Skeletal muscle cell (primary cell): ENCODE measurements around the gene GNAI2.
"Not testable (repeated sequence)": the region's sequence is repeated elsewhere in the genome, so short reads cannot be mapped to it uniquely, and the experiment has no call there.

Source experiments
- DNase-seq: peaks from one replicate; pipeline ENCODE4 v3.0.0-alpha.2; 2010; ENCODE audit warnings: low read depth
- H3K4me3 ChIP-seq: 2 replicates; pipeline ENCODE4 v1.5.1; 2011; ENCODE audit warnings: low read depth, mild to moderate bottlenecking, control low read depth, low read length, moderate library complexity

Gene GNAI2

DNA sequence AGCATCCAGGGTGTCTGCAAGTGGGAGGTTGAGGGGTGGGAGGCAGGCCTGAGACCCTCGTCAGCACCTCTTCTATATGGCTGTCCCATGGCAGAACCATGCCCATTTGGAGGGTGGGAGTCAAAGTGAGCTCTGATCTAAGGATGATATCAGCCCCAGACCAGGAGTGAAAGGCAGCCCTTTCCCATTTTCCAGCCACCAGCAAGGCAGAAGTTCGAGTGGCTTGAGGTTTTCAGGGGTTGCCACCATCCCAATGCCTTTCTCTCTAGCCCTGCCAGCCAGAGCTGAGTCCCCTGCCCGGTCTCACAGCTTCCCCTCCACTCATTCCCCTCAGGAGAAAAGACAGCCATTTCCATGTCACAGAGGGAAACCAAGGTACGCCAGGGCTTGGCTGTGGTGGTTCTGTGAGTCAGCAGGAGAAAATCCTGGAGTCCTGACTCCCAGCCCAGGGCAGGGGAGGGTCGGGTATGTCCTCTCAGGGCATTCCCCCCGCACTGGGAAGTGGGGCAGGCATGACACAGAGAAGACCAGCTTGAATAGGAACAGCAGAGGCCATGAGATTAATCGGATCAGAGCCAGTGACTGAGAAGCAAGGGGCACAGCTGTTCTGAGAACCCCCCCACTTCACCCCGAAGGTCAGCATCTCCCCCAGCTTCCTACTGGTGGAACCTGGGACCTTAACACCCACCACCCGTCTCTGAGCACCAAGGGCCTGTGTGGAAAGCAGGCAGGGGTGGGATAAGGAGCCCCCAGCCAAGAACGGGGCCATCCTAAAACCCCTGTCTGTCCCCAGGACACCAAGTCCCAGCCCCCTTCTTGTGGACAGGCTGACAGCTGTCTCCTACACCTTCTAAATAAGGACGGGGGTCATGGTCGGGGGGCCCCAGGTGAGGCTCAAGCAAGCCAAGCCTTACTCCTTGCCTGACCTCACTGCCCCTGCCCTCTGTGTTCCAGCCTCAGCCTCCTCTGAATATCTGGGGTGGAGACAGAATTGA, 31.9 kb upstream of the GNAI2 start:
- DNase-seq, result no peak
- no peak overlapping the region for H3K4me3 ChIP-seq

DNA sequence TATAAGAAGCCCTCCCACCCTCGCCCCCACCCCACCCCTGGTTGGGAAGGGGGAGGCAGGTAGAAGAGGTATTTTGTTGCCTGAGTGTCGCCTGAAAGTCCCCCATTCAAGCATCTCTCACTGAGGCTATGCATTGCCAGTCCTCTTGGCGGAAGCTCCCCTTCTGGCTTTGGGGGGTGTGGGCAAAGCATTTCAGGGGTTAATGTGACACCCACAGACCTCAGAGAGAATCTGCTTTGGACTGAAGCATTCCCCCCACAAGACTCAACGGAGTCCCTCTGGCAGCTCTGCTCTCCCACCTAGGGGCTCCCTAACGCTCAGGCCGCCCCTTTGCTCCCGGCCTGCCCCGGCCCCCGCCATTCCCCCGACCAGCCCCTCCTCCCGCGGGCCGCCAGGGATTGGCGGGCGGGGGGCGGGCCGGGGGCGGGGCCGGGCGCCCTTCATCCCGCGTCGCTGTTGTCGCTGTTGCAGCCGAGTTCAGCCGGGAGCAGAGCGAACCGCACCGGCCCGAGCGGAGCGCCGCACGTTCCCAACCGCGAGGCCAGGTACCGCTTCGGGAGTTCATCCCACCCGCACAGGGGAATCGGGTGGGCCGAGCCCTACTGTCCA, 31.1 kb upstream of the GNAI2 start, which contains the start of gene SLC38A3:
Gene SLC38A3, plus strand, starts transcription at position 468 of the 609 bp plus-strand sequence. CDS start 8,929 bp downstream, outside the sequence.
- no peak for DNase-seq
- H3K4me3 ChIP-seq, result peak within 1 kb of the TSS; percentile 31

DNA sequence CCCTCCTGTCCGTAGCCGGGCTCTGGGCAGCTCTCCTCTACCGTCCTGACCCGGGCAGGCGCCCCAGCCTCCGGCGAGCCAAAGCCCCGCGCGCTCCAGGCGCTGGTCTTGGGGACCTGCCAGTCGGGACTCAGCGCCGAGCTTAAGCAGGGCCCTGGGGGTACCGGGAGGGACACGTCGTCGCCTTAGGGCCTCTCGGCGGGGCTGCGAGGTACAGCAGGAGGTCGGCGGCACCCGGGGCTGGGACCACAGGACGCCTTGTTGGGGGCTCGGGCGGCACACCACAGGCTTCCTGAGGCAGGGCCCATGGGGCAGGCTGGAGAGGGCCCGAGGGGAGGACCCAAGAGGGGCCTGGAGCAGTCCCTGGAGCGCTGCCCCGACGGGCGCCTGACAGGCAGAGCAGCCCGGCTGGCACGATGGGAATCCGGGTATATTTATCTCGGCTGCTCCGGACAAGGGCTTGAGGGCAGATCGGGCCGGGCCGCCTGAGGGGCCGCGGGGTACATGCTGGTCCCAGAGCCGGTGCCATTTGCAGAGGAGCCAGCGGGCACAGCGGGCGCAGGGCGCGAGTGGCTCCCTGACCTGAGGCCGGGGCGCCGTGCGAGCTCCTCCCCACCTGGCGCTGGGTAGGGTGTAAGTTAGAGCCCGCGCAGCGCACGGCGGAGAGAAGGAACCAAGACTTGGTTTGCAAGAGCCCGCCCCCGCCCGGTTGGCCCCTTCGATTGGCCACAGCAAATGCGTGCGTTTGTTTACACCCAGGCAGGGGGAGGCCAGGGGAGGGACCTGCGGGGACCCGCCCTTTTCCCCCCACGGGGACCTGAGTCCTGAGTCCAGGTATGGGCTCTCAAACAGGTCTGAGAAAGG, 30.4 kb upstream of the GNAI2 start:
- no peak for DNase-seq
- peak overlapping the region; percentile 31 for H3K4me3 ChIP-seq

DNA sequence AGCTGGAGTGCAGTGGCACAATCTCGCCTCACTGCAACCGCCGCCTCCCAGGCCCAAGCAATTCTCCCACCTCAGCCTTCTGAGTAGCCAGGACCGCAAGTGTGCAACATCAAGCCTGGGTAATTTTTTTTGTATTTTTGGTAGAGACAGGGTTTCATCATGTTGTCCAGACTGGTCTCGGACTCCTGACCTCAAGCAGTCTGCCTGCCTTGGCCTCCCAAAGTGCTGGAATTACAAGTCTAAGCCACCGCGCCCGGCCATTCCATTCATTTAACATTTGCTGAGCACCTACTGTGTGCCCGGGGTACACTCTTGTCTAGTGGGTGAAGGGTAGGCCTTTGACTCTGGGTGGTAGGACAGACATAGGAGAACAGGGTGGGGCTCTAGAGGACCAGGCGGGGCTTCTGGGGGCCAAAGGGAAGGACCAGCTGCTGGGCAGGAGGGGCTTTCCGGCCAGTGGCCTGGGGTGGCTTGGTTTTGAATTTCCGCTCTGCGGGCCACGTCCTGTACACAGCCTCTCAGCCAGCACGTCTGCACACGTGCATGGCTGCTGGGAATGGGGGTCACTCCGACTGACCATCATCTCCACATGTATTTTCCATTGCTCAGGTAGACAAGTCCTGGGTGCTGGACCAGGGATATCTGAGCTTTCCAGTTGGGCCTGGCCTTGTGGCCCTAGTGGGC, 28.5 kb upstream of the GNAI2 start:
- DNase-seq, result no peak
- H3K4me3 ChIP-seq, result no peak overlapping the region

DNA sequence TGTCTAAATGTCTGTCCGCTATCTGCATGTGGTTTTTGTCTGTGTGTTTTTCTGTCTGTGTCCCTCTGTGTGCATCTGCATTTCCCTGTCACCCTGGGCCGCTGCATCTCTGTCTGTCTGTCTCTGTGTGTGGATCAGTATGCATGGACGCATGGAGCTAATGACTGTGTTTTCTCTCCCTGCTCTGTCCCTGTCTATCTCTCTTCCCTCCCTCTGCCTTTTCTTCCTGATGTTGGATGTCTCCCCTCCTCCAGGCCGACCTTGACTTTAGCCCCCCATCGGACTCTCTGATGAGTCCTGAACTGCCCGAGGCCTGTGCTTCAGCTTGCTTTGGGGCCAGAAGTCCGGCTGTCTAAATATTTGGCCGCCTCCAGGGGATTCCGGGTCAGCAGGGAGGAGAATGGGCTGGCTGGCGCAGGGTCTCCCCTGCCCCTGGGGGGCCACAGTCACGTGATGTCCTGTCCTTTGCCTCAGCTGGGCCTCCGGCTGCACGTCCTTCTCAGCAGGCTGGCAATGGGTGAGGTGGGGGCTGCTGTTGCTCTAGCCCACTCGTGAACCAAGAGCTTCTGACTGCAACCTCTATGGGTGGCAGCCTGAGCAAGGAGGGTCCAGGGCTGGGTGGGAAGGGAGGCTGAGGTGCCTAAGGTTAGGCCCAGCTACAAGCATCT, 27.2 kb upstream of the GNAI2 start:
- no peak overlapping the region for H3K4me3 ChIP-seq
- DNase-seq, result no peak

DNA sequence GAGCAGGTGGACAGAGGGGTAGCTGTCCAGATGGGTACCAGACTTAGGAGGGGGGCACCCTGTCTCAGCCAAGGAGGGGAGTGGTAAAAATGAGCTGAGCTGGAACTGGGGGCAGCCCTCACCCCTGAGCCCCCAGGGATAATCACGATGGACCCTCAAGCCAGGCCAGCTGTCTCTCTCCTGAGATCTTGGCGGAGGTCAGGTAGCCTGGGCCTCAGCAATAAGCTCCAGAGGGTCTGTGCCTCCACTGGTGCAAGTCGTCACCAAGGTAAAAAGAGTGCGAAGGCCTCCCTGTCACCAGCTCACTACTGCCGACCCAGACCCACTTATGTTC, 25.9 kb upstream of the GNAI2 start:
- DNase-seq, result no peak
- H3K4me3 ChIP-seq, result no peak overlapping the region

DNA sequence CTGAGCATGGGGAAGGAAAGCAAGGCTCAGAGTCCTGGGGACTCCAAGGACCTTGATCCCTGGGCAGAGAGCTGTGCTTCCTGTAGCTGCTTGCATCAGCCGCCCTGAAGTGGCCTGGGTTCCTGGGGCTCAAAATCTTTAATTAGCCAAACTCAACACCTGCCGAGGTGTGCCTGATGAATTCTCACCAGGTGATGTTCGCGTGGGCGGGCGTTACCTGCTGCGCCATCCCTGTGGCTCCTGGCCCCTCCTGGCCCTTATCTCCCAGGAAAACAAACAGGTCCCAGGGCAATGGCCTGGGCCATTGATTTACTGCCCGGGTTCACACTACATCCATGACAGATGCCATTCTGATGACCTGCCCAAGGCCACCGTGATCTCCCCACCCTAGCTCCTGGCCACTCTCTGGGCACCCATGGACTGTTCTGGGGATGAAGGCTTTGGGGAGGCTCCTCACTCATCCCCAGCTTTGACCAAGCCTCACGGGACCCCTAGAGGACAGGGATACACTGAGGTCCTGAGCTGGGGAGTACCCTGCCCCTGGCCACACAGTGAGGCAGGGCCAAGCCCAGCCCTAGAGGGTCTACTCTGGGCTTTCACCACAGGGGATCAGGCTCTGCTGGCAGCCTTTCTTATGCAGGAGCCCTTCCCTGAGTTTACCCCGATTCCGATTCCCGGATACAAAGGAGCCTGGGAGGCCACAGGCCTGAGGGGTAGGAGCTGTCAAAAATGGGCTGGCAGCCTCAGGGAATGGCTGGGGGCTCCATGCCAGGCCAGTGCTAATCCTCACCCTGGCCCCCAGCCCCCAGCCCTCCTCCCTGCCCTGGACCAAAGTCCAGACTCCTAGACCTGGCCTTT, 25.3 kb upstream of the GNAI2 start:
- H3K4me3 ChIP-seq, result no peak overlapping the region
- DNase-seq, result no peak

DNA sequence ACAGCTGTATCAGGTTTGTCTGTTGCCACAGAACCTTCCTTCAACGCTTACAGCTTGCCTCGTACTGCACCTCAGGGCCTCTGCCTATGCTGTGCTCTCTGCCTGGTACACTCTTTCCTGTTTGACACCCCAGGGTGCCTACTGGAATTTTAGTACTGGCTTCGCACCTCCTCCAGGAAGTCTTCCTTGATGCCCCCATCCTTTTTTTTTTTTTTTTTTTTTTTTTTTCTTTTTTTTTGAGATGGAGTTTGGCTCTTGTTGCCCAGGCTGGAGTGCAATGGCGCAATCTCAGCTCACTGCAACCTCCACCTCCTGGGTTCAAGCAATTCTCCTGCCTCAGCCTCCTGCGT, 24.7 kb upstream of the GNAI2 start:
- not testable (repeated sequence) for DNase-seq, H3K4me3 ChIP-seq

DNA sequence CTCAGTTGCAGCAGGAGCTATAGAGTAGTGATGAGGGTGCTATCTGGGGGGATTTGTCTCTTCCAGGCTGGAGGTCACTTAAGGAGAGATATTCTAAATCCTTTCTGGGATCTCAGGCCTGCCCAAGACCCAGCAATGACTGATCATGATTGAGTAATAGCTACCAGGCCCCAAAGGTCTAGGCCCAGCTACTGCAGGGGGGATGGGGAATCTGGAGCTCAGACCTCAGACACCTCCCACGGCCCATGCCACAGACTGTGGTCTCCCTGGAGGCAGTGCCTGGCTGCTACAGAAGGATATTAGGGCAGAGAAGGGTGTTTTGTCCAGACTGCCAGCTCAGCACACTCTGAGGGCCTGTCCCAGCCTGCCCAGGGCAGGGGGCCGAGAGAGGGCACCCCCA, 24.1 kb upstream of the GNAI2 start:
- peak; percentile 48 for DNase-seq
- no peak overlapping the region for H3K4me3 ChIP-seq

DNA sequence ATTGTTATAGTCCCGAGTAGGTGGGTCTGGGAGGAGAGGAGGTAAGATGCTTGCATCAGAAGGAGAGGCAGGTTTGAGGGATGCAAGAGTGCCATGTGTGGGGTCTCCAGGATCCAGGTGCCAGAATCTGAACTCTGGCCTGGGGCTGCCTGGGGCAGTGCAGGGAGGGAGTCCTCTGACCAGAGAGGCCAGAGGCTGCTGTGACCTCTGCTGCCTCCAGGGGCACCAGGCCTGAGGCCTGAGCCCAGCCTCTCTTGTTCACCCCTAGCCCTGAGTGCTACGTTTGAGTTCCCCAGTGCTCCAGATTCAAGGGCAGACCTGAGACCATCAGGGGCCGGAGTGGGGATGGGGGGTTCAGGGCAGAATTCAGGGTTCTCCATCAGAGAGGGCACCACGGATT, 23.5 kb upstream of the GNAI2 start:
- no peak for DNase-seq
- H3K4me3 ChIP-seq, result no peak overlapping the region

DNA sequence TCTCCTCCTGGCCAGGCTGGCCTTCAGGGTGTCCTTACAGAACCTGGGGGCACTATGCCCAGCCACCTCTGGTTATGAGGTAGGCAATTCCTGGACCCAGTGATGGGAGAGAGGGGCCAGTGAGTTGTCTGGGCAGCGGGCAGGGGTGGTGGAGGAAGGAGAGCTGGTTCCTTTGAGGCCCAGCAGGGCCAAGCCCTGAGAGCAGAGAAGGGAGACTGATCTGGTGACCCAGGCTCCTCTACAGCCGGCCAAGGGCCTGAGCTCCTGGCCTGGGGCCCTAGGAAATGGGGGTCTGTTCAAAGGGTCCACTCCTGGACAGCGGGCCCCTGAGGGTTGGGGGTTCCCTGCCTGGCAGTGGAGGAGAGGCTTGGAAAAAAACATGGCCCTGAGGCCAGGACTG, 23.0 kb upstream of the GNAI2 start:
- H3K4me3 ChIP-seq, result no peak overlapping the region
- DNase-seq, result no peak

DNA sequence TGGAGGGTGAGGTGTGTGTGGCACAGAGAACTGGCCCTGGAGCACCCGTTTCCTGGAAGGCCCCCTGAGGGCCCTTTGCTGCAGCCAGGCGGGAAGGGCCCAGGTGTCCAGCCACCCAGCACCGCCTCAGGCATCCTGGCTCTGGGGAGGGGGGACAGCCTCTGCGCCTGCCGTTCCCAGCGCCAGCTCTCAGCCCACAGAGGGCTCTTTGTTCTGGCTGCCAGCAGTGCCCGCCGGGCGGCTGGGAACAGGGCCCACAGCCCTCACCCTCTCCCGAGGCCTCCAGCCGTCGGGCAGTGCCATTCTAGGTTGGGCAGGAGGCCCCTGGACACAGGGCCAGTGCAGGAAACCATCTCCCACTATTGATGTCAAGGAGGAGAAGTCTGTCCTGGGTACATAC, 22.6 kb upstream of the GNAI2 start:
- no peak overlapping the region for H3K4me3 ChIP-seq
- DNase-seq, result no peak

DNA sequence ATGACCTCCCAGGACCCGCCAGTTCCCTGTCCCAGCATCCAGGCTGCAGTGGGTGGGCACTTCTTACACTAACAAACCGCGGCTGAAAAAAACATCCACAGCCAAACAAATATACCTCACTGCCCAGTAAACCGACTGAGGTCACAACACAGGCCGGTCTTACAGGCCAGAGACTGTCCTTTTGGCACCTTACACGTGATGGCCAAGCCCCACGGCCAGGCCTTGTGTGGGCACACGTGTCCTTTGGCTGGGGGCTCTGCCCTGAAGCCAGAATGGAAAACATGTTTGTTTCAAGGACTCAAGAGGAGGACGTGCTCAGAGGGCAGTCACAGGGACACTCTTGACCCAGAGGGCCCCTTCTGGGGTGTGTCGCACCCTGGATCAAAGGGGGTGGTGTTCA, 21.2 kb upstream of the GNAI2 start:
- DNase-seq, result no peak
- no peak overlapping the region for H3K4me3 ChIP-seq

DNA sequence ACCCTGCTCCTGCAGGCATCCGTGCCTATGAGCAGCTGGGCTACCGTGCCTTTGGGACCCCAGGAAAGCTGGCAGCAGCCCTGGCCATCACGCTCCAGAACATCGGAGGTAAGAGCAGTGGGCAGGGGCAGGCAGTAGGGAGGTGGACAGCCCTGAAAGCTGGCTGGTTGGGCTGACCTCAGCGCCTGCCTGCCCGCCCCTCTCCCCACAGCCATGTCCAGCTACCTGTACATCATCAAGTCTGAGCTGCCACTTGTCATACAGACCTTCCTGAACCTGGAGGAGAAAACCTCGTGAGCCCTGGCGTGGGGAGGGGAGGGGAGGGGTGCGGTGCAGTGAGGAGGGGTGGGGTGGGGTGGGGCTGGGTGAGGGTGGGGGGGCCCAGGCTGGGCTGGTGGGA, 20.5 kb upstream of the GNAI2 start:
- DNase-seq, result no peak
- H3K4me3 ChIP-seq, result no peak overlapping the region

DNA sequence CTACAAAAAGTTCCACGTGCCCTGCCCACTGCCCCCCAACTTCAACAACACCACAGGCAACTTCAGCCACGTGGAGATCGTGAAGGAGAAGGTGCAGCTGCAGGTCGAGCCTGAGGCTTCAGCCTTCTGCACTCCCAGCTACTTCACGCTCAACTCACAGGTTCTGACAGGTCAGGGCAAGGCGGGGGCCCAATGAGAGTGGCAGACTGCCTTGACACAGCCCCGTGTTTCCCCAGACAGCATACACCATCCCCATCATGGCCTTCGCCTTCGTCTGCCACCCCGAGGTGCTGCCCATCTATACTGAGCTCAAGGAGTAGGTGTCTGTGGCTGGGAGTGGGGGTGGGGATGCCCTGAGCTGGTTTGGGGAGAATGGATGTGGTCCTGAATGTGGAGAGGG, 18.3 kb upstream of the GNAI2 start:
- no peak for DNase-seq

DNA sequence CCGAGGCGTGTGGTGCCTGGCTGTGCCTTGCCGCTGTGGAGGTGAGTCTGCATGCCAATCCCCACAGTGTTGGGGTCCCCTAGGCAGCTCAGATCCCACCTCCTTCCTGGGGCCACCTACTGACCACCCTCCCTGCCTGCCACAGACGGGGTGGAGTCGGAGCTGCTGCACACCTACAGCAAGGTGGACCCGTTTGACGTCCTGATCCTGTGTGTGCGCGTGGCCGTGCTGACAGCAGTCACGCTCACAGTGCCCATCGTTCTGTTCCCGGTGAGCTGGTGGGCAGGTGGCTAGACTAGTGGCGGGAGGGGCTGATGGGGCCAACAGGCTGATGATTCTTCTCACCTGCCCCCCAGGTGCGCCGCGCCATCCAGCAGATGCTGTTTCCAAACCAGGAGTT, 17.6 kb upstream of the GNAI2 start:
- no peak for DNase-seq
- no peak overlapping the region for H3K4me3 ChIP-seq

More for the DNA sequence above, 18.3 kb upstream of the GNAI2 start:
- H3K4me3 ChIP-seq, result no peak overlapping the region

DNA sequence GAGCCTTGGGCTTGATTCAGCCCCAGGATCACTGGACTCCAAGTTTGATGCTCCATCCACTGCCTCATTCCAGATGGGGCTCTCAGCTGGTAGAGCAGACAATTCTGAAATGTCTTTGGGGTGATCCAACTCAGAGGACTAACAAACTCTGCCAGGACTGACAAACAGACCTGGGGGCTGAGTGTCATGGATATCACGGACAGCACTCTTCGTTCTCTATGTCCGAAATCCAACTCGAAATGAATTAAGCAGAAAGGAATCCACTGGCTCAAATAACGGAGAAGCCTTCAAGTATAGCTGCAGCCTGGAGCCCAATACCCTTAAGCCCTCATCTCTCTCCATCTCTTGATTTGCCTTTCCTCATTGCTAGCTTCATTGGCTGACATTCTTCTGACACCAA, 16.7 kb upstream of the GNAI2 start:
- DNase-seq, result no peak
- H3K4me3 ChIP-seq, result no peak overlapping the region

DNA sequence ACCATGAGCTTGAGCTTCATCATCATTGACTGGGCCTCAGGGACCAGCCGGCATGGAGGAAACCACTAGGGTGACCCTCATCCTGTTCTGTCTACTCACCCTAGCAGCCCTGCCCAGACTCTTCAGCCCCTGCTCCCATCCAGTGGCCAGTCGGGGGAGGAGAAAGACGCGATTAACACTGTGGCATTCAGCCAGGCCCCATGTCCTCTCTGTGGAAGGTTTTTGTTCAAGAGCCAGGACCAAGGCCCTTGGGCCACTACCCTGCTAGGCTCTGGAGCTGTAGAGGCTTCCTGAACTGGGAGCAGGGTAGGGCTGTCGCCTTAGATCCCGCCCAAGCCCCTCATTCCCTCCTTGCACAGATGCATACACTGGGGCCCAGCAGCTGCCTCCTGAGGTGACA, 15.9 kb upstream of the GNAI2 start:
- H3K4me3 ChIP-seq, result no peak overlapping the region
- DNase-seq, result no peak
